ENCODE data around the gene NTN1.

- no peak for TF ChIP-seq CTCF (IDR thresholded peaks at IDR 0.05; ENCODE audit: poor library complexity)
- no peak for TF ChIP-seq EZH2phosphoT487 (IDR thresholded peaks at IDR 0.05; ENCODE audit: low read depth, severe bottlenecking, unreplicated experiment)
These were observed 10.8 kb downstream of the NTN1 start for GRCh38 chr17:9032151-9032550.

Data from hepatocyte (in vitro differentiated cells).